ENCODE results near the gene CDCA7.

DNA sequence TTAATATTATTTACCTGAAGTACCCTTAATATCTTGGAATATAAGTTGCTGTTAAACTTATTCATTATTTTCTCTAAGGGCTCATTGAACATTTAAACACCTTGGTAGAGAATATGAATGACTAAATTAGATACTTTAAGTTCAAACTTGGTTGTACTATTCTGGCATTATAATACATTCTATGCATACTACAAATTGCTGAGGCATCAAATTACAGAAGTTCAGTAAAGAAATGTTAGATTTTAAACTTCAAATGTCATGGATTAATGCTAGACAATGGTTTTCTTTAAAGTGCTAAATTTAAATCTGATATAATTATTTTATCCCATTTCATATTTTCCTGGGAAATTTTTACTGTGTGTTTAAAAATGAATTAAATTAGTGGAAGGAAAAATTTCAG lies 63.1 kb downstream of the CDCA7 start:
- TF ChIP-seq, protein P1, sequence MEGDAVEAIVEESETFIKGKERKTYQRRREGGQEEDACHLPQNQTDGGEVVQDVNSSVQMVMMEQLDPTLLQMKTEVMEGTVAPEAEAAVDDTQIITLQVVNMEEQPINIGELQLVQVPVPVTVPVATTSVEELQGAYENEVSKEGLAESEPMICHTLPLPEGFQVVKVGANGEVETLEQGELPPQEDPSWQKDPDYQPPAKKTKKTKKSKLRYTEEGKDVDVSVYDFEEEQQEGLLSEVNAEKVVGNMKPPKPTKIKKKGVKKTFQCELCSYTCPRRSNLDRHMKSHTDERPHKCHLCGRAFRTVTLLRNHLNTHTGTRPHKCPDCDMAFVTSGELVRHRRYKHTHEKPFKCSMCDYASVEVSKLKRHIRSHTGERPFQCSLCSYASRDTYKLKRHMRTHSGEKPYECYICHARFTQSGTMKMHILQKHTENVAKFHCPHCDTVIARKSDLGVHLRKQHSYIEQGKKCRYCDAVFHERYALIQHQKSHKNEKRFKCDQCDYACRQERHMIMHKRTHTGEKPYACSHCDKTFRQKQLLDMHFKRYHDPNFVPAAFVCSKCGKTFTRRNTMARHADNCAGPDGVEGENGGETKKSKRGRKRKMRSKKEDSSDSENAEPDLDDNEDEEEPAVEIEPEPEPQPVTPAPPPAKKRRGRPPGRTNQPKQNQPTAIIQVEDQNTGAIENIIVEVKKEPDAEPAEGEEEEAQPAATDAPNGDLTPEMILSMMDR (IDR thresholded peaks at IDR 0.05): no peak
- TF ChIP-seq POLR2A (IDR thresholded peaks at IDR 0.05) (no peak), POLR2AphosphoS5 (IDR thresholded peaks at IDR 0.05) (no peak)
